Measurements from ENCODE around the gene ARMH2.

DNA sequence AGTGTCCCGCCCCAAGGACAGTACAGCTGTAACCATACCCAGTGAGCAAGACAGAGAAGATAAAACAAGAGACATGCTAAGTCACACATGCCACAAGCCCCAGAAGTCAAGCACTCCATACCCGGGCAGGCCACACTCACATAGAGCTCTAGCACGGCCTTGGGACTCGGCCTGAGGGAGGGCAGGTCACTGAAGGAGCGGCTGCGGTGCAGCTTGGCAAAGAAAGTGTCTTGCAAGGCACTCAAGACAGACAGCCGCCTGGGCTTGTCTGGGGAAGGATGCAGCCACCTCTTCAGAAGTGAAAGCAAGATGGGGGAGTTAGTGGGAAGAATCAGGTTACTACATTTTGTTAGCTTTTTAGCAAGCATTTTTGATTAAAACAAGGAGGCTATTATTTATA lies 48.7 kb upstream of the ARMH2 start:
- TF ChIP-seq POLR2A (IDR thresholded peaks at IDR 0.05) (no peak), CTCF (IDR thresholded peaks at IDR 0.05) (no peak)

Measured in stomach (tissue), 4 donors.